HG02588 (cell line): ENCODE results near the gene KYAT1.

Source experiments
- ATAC-seq: cut with Tn5 transposase; IDR thresholded peaks from one replicate; pipeline ENCODE4 v1.9.1; 2021; ENCODE audit warnings: mild to moderate bottlenecking, moderate library complexity; ENCODE audit not compliant: unreplicated experiment

KYAT1 gene

GRCh38 chr9:128786681-128787601 lies 94.8 kb downstream of the KYAT1 start, which contains the start of gene TBC1D13:
Gene TBC1D13 (plus strand): TSS chr9:128787253. CDS start chr9:128787354, 101 bp downstream.
- ATAC-seq, result peak; percentile 80

- ATAC-seq, result no peak
Measured at GRCh38 chr9:128785427-128785826, 96.3 kb downstream of the KYAT1 start.
